LNCaP clone FGC (cell line): ENCODE results near the gene CCNG2.

Experiments used
- DNase-seq: peaks from one replicate; pipeline ENCODE4 v3.0.0-alpha.2; 2011; ENCODE audit warnings: low read depth
- H3K4me3 ChIP-seq: 2 replicates; pipeline ENCODE4 v1.5.1; 2011; ENCODE audit warnings: mild to moderate bottlenecking, low read depth, low read length, control low read depth
- TF ChIP-seq, protein P1 (sequence below): IDR thresholded peaks from 2 replicates; pipeline ENCODE4 v1.5.1; 2012; ENCODE audit warnings: mild to moderate bottlenecking; ENCODE audit not compliant: control insufficient read depth, insufficient read depth; ENCODE audit errors: extremely low read depth

CCNG2 gene

GRCh38 chr4:77193511-77194102 lies 36.6 kb downstream of the CCNG2 start:
- DNase-seq = no peak
- no peak overlapping the region for H3K4me3 ChIP-seq
- TF ChIP-seq, protein P1, sequence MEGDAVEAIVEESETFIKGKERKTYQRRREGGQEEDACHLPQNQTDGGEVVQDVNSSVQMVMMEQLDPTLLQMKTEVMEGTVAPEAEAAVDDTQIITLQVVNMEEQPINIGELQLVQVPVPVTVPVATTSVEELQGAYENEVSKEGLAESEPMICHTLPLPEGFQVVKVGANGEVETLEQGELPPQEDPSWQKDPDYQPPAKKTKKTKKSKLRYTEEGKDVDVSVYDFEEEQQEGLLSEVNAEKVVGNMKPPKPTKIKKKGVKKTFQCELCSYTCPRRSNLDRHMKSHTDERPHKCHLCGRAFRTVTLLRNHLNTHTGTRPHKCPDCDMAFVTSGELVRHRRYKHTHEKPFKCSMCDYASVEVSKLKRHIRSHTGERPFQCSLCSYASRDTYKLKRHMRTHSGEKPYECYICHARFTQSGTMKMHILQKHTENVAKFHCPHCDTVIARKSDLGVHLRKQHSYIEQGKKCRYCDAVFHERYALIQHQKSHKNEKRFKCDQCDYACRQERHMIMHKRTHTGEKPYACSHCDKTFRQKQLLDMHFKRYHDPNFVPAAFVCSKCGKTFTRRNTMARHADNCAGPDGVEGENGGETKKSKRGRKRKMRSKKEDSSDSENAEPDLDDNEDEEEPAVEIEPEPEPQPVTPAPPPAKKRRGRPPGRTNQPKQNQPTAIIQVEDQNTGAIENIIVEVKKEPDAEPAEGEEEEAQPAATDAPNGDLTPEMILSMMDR = no peak

DNA sequence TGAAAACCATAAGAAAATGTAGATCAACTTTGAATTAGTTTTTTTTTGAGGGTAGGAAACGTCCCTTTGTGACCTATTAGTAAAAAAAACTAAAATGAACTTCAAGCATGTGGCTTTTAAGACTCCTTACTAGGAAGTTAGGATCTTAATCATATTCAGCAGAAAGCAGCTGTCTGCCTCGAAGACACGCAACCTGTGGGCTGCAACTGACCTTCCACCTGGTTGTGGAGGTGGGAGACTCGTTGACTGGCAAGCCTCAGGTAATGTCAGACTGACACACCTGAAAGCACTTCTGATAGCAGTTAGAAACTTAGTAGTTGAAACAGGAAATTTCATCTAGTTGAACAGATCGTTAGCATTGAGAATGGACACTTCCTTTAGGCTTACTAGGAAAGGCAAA lies 37.4 kb downstream of the CCNG2 start:
- no peak for DNase-seq
- TF ChIP-seq, protein P1 = no peak
- H3K4me3 ChIP-seq = no peak overlapping the region

GRCh38 chr4:77194989-77195388 lies 38.0 kb downstream of the CCNG2 start:
- TF ChIP-seq, protein P1 = no peak
- H3K4me3 ChIP-seq = no peak overlapping the region
- no peak for DNase-seq

- DNase-seq = no peak
- no peak overlapping the region for H3K4me3 ChIP-seq
- TF ChIP-seq, protein P1 = no peak
These were observed 39.9 kb downstream of the CCNG2 start for GRCh38 chr4:77196866-77197265.

- no peak for DNase-seq
- H3K4me3 ChIP-seq = no peak overlapping the region
- TF ChIP-seq, protein P1 = no peak
These were observed 40.4 kb downstream of the CCNG2 start for GRCh38 chr4:77197361-77197760.

DNA sequence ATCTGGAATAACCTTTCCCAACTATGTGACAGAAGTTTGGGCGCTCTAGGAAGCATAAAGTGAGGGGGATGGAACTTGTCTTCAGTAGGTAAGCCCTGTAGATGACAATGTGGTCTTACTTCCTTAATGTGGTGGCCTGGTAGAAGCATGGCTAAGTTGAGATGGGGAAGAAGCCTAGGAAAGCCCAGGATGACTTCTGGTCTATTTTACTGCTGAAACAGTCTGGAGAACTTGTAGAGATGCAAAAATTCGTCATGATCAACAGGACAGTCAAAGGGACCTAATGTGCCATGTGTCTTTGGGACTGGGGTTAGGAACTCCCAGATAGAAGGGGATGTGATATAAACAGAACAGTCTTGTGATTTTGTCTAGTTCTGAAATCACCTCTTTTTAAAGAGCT lies 40.8 kb downstream of the CCNG2 start:
- DNase-seq = no peak

More for the DNA sequence above, 40.8 kb downstream of the CCNG2 start:
- TF ChIP-seq, protein P1 = no peak
- no peak overlapping the region for H3K4me3 ChIP-seq
